Globus pallidus (tissue), 1 donor: Measurements from ENCODE around the gene ZNF511.

Experiments
- DNase-seq: peaks from one replicate; pipeline ENCODE4 v3.0.0-alpha.2; 2015; ENCODE audit warnings: low spot score

Gene ZNF511

DNA sequence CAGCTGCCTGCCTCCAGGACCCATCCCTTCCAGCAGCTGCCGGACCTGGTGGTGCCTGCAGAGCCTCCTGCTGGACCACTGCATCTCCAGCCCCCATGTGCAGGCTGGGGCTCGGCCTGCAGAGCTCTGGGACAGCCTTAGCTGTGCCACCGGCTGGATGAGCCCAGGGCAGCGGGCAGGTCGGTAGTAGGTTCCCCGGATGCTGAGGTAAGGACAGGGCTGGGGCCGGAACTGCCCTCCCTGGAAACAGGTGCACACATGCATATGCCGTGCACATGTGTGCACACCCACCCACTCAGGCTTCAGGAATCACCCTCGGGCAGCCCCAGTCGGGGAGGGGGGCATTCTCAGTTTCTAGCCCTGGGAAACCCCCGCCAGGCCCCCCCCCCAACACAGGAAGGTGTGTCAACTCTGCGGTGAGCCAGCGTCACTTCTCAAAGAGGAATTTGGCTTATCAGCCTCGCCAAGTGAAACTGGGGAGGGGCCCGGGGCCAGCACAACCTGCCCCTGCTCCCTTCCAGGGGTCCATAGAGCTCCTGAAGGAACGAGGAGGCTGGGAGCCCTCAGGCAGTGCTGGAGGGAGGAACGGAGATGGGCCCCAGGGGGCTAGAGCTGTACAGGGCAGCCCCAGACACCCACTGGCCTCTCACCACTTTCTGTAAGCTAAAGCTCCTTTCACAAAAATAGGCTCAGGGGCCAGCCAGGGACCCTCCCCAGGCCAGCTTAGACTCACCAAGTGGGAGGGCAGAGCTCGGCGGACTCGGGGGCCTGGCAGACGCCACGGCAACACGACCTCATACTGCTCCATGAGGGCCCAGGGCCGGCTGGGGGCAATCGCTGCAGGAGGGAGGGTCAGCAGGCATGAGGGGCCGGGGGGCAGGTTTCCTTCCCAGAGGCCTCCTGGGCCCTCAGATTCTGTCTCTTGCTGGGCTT, 33.7 kb upstream of the ZNF511 start:
- no peak for DNase-seq

GRCh38 chr10:133275684-133276092, 33.0 kb upstream of the ZNF511 start:
- no peak for DNase-seq

DNA sequence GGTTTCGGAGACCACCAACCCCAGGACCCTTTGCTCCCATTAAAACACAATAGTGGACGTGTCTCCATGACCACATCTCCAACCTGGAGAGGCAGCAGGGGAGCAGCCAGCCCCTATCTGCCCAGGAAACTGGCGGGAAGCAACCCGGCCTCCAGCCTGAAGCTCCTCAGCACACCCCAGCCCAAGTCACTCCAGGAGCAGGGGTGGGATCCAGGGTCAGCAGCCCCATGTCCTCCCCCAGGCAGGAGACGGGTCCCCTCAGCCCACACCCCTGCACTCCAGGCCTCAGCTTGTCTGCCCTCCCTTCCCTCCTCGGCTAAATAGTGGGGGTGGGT, 32.6 kb upstream of the ZNF511 start:
- no peak for DNase-seq

GRCh38 chr10:133276435-133277201, 32.1 kb upstream of the ZNF511 start, which contains the start of gene ADAM8:
ADAM8 (minus strand) TSS chr10:133276868; CDS start chr10:133276817, 51 bp downstream.
- DNase-seq = no peak

DNA sequence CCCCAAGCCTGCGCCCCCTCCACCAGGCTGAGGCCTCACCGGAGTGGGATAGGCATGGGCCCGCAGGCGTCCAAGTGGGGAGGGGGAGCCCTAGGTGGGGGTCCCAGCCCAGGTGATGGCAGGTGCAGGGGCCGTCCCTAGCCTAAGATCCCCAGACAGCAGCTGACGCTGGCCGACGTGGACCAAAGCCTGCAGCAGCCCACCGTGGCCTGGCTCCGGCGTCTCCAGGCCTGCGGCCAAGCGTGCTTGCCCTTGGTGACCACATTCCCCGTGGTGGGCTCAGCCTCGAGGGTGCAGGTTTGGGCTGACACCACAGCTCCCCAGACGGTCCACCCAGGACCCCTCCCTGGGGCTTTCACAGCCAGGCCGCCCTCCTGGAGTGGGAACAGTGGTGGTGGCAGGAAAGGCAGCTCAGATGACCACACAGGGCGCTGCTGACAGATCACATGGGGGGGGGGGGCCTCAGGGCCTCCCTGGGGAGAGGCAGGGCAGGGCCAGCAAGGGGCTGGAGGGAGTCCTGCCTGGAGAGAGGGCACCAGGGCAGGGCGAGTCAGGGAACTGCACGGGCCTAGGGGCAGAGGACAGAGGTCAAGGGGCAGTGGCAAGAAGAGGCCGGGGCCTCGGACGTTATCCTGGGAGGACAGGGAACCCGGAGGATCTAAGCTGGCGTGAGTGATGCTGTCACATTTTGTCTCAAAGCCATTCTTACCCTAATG, 31.3 kb upstream of the ZNF511 start:
- DNase-seq = no peak

- no peak for DNase-seq
These were observed 30.6 kb upstream of the ZNF511 start for GRCh38 chr10:133277993-133278576.

- no peak for DNase-seq
These were observed 30.0 kb upstream of the ZNF511 start for GRCh38 chr10:133278577-133279265.

- no peak for DNase-seq
These were observed 29.1 kb upstream of the ZNF511 start for GRCh38 chr10:133279326-133280226.

DNA sequence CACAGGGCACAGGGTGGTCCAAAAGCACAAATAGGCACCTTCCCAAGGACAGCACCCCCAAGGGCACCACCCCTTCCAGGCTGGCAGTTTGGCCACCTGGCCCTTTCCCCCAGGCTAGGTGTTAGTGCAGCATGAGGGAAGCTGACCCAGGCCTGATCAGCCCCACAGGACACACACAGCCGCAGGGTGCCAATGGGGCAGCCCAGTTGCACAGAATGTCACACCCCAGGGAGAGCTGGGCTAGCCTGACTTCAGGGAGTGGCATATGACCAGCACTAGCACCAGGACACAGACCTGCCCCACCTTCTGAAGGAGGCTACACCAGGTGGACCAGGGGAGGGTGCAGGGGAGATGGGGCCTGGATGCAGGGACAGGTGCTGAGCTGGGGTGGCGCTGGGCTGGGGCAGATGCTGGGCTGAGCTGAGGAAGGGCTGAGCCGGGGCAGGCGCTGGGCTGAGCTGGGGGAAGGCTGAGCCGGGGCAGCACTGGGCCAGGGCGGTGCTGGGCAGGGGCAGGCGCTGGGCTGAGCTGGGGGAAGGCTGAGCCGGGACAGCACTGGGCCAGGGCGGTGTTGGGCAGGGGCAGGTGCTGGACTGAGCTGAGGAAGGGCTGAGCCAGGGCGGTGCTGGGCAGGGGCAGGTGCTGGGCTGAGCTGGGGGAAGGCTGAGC, 28.2 kb upstream of the ZNF511 start:
- DNase-seq = no peak

DNA sequence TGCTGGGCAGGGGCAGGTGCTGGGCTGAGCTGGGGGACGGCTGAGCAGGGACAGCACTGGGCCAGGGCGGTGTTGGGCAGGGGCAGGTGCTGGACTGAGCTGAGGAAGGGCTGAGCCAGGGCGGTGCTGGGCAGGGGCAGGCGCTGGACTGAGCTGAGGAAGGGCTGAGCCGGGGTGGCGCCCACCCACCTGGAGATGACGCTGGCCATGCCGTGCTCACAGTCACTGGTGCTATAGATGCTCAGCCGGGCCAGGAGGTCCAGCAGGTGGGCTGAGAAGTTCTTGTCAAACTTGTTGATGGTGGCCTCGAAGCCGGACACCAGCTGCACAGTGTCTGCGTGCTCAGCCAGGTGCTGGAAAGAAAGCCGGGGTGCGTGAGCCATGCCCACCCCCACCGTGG, 27.6 kb upstream of the ZNF511 start:
- no peak for DNase-seq

DNA sequence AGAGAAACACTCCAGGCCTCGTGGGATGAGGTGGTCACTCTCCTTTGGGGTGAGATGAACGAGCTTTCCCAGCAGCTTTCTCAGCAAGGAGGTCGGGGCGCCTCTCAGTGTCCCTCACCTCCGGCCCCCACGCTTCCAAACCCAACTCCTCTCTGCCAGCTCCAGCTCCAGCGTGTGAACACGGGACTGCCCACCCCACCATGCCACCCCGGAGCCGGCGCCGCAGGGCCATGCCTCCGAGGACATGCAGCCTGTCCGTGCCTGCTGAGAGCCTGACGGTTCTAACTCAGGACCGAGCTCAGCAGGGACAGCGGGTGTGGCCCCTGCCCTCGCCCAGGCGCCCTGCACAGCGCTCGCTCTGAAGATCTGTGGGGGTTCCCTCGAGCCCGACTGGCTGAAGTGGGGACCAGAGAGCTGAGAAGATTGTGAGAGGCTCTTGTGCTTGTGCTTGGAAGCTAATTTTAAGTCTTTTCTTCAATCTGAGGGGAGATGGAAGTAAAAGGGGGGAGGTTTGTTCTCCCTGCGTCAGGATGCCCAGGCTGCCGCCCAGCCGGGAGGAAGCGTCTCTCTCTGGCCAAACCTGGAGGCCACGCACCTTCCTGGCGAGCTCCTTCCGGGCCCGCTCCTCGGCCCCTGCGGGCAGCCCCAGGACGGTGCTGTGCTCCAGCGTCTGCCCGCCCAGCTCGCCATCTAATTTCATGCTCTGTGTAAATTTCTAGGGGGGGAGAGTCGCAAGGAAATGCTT, 26.9 kb upstream of the ZNF511 start:
- DNase-seq = no peak

DNA sequence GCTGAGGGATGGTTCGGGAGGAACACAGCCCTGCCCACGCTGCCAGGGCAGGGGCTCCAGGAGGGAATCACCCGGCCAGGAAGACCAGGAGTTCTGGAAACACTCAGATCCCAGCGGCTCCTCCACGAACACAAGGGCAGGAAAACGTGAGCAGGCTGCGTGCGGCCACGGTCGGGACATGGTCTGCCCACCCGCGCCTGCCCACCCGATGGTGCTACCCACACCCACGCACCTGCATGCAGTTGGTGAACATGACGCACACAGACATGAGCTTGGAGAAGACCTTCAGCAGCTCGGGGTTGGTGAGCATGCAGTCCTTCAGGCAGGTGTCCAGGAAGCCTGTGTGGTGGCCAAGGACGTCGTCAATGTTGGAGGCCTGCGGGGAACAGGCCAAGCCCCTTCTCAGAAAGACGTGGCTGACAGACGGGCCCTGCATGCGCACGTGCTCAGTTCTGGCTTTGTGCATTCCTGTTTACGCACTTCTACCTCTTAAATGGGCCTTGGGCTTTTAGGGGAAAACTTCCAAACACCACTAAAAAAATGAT, 25.8 kb upstream of the ZNF511 start:
- no peak for DNase-seq

- no peak for DNase-seq
These were observed 24.8 kb upstream of the ZNF511 start for GRCh38 chr10:133283931-133284330.

- no peak for DNase-seq
These were observed 23.5 kb upstream of the ZNF511 start for GRCh38 chr10:133285217-133285616.

DNA sequence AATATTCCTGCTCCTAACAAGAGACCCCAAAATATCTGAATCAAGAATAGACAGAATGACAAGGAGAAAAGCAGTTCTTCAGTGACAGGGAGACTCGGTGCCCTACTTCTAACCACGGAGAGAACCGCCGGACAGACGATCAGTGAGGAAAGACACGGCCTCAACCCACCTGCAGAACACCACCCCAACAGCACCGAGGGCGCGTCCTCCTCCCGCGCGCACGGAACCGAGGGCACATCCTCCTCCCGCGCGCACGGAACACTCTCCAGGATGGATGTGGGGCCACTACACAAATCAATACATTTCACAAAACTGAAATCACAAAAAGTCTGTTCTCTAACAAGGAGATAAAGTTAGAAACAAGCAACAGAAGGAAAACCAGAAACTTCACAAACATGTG, 22.3 kb upstream of the ZNF511 start:
- no peak for DNase-seq

- DNase-seq = no peak
These were observed 20.7 kb upstream of the ZNF511 start for GRCh38 chr10:133287832-133288500.

GRCh38 chr10:133289761-133290160, 19.0 kb upstream of the ZNF511 start:
- DNase-seq = no peak
